ENCODE measurements around the gene EFCAB8. TPM values are rescaled to one million over a fixed set of nuclear protein-coding genes. Genes with fewer than 3 reads are reported as not detected.

The EFCAB8 gene
- total RNA-seq, 2 experiments from 2014 or later = not detected

DNA sequence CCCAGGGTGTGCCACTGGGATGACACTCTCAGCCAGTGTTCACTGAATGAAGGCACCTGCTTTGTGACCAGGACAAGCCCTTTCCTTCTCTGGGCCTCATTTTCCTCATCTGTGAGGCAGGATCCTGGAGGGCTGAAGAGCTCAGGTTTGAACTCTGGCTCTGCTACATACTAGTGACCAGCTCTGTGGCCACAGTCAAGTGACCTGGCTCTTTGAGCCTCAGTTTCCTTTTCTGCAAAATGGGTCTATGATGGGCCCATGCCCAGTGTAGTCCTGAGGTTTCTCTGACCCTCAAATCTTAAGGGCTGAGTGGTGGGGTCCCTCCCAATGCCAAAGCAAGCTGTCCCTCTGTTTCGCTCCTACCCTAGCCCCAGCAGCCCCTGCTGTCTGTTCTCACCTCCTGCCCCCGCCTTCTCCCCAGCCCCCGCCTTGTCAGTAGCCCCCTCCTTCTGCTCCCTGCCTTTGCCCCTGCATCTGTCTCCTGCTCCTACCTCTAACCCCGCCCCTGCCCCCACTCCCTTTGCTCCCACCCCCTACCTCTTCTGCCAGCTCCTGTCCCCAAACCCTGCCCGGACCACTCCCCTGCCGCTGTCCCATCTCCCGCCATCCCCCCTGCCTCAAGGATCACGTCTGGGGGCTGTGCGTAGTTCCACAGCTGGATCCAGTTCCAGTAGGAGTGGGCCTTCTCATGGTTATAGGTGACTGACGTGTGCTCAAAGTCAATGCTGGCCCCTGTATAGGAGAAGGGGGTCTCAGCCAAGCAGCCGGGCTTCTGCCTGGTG lies 128.5 kb downstream of the EFCAB8 start:
- Histone ChIP-seq H3K36me3 (ENCODE audit: insufficient read depth, low read length) (no peaks in the 10 kb centered on the region), H3K79me2 (ENCODE audit: insufficient read depth, low read depth, low read length) (no peaks in the 10 kb centered on the region), H3K4me1 (ENCODE audit: insufficient read depth, low read length, poor library complexity, severe bottlenecking) (no peaks in the 10 kb centered on the region), H4K20me1 (ENCODE audit: insufficient read depth, low read length) (no peaks in the 10 kb centered on the region), H3K9me2 (ENCODE audit: insufficient read depth, low read length) (no peaks in the 10 kb centered on the region), H3K4me2 (ENCODE audit: low read length) (no peak overlapping the region), H3K4me3 (ENCODE audit: low read depth, low read length, poor library complexity, severe bottlenecking) (no peak overlapping the region), H3K9me3 (ENCODE audit: low read length) (no peaks in the 10 kb centered on the region), H3K27ac (ENCODE audit: low read depth, low read length, poor library complexity, severe bottlenecking) (no peak overlapping the region), H2AFZ (ENCODE audit: low read length) (no peak overlapping the region)
- intact Hi-C loops (cut with micrococcal nuclease; ENCODE audit: unreplicated experiment) = no loop called here
- TF ChIP-seq EZH2phosphoT487 (IDR thresholded peaks at IDR 0.05; ENCODE audit: borderline replicate concordance, low read depth, low read length) (no peak), CTCF (conservative IDR thresholded peaks at IDR 0.05; ENCODE audit: low read length) (no peak)
- POLR2A ChIA-PET = interaction anchor here (0.6 kb wide), 1 partner anchor 66 kb away, joined by 4 read pairs; no protein-coding TSS in a partner anchor
- CTCF ChIA-PET (ENCODE audit: unreplicated experiment) = interaction anchor here (0.8 kb wide), 1 partner anchor 109 kb away, joined by 3 read pairs; no protein-coding TSS in a partner anchor
- DNase-seq (ENCODE audit: low spot score) = no peak
- no TSS peak for BruUV-seq (replicated peaks)

DNA sequence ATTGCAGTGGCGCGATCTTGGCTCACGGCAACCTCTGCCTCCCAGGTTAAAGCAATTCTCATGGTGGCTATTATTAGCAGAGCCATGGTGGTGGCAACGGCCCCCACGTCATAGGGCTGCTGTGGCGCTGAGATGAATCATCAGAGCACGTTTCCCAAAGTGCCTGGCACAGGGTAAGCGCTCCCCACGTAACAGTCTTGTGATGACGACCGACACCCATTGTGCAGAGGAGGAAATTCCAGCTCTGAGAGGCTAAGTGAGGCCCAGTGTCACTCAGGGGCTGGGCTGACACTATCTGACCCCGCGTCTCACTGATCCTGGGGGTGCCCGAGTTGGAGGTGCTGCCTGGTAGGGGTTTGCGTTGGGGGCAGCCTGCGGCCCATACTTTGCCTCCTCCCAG lies 129.3 kb downstream of the EFCAB8 start:
- Histone ChIP-seq H3K4me2 (ENCODE audit: low read length) (no peak overlapping the region), H3K79me2 (ENCODE audit: insufficient read depth, low read depth, low read length) (no peaks in the 10 kb centered on the region), H2AFZ (ENCODE audit: low read length) (no peak overlapping the region), H3K9me3 (ENCODE audit: low read length) (no peaks in the 10 kb centered on the region), H3K9me2 (ENCODE audit: insufficient read depth, low read length) (no peaks in the 10 kb centered on the region), H3K36me3 (ENCODE audit: insufficient read depth, low read length) (no peaks in the 10 kb centered on the region), H3K4me1 (ENCODE audit: insufficient read depth, low read length, poor library complexity, severe bottlenecking) (no peaks in the 10 kb centered on the region), H3K27ac (ENCODE audit: low read depth, low read length, poor library complexity, severe bottlenecking) (no peak overlapping the region), H3K4me3 (ENCODE audit: low read depth, low read length, poor library complexity, severe bottlenecking) (no peak overlapping the region), H4K20me1 (ENCODE audit: insufficient read depth, low read length) (no peaks in the 10 kb centered on the region)
- POLR2A ChIA-PET = no interaction called here
- intact Hi-C loops (cut with micrococcal nuclease; ENCODE audit: unreplicated experiment) = no loop called here
- DNase-seq (ENCODE audit: low spot score) = no peak
- CTCF ChIA-PET (ENCODE audit: unreplicated experiment) = no interaction called here
- no TSS peak for BruUV-seq (replicated peaks)
- no peak for TF ChIP-seq CTCF (conservative IDR thresholded peaks at IDR 0.05; ENCODE audit: low read length)
- TF ChIP-seq EZH2phosphoT487 (IDR thresholded peaks at IDR 0.05; ENCODE audit: borderline replicate concordance, low read depth, low read length) = no peak

All from OCI-LY7 (cell line).